ENCODE data around the gene FXR1.
"Not testable (repeated sequence)": the region's sequence is repeated elsewhere in the genome, so short reads cannot be mapped to it uniquely, and the experiment has no call there.

Gene FXR1

DNA sequence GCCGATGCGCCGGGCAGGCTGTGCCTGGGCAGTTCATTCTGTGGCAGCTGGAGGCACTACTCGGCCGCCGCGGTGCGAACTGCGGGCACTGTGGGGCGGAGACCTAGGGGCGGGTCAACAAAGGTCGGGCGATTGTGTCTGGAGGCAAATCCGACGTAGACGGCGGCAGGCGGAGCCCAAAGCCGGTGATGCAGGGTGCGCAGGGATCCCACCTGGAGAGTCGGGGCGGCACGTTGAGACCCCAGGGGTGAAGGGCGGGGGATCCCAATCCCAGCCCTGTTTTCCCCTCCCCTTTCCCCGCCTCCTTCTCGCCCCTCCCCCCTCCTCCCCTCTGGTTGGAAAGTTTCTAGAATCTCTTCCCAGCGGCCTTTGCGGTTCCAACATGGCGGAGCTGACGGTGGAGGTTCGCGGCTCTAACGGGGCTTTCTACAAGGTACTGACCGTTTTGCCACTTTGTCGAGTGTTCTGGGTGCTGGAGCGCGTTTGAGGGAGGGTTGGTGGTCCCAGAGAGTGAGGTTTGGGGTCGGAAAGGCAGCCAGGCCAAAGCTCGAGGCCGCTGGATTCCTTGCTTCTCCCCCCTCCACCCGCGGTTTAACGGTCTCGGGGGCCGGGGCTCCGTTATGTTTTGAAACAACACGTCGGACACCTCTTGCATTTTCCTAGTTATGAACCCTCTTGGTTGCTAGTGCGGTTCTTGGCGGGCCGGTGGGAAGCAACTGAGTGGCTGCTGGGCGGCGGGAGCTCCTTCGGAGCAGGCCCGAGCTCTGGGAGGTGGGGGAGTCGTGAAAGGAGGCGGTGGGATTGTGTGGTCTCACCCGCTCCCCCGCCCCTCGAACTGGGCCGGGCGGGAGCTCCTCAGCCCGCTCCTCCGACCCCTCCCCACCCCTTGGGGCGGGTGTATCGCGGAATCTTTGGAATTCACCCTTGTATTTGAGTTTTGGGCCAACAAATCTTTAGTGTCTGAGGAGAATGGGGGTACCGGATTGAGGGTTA lies at the start of gene FXR1:
Gene FXR1 (plus strand): TSS at position 367 of the 993 bp plus-strand sequence. CDS start 16 bp downstream, at position 383.
- DNase-seq, result peak; percentile 93 to 94

DNA sequence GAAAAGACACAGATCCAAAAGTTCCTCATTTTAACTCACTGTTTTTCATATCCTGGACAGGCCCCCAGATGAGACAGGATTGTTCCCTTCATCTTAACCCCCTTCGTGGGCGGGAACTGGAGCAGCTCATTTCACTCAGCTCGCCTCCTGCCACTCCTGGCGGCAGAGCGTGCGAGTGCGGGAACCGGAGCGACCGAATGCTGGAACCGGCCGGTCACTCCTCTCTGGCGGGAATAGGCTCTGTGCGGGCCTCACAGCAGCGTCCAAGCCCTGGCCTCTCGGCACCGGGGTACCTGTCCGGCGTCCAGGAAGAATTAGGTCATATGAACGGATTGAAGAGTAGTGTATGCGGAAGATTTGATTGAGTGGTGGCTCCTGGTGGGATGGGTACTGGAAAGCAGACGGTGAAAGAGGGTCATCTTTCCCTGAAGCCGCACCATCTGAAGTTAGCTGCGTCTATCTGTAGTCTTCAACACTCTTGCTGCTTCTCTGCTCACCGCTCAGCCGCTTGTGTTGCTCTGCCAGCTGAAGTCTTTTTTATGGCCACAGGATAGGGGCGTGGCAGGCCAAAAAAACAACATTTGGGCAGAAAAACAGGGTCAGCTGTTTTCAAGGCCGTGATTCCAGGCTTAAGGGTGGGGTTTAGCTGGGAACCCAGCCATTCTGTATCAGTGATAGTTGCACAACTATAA lies 42.3 kb upstream of the FXR1 start:
- no peak for DNase-seq

DNA sequence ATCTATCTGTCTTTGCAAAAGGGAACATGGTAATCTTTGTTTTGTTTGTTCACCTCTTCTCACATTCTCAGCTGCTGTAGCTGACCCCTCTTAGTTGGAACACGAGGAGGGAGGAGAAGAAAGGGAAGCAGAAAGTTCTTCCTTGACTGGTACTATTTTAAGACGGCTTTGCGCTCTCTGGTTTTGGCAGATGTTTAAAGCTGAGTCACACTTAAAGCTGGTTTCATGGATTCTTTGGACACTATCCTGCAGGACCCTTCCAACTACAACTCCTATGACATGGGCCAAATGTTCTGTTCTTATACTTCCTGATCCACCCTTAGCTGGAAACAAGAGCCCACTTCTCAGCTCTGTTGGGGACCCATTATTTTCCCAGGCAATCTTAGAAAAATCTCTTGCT lies 40.6 kb upstream of the FXR1 start:
- DNase-seq, result no peak

DNA sequence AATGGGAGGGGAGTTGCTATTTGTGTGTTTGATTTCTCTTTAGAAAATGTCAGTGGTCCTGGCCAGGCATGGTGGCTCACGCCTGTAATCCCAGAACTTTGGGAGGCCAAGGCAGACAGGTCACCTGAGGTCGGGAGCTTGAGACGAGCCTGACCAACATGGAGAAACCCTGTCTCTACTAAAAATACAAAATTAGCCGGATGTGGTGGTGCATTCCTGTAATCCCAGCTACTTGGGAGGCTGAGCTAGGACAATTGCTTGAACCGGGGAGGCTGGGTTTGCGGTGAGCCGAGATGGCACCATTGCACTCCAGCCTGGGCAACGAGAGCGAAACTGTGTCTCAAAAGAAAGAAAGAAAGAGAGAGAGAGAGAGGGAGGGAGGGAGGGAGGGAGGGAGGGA lies 40.0 kb upstream of the FXR1 start:
- not testable (repeated sequence) for DNase-seq

DNA sequence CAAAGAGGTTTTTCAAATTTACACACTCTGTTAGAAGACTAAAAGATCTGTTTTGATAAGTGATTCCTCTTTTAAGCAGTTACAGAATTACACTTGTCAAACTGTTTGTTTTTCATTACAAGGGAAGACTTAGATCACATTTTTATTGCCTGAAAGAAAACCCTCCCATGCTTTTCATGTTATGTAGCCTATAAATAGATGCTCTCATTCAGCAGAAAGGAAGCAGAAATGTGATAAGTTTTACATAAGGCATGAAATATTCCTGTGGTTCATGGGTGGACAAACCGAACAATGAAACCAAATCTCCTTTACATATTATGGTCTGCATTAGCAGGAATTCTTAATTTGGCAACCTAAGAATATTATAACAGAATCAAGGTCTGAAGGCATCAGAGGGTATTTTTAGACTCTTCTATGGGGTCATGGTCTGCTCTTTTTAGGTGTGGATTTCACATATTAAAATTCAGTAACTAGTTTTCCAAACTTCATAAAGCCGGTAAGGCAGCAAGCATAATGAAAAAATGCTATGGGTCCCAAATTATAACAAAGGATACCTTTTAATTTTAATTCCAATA lies 37.3 kb upstream of the FXR1 start:
- no peak for DNase-seq

DNA sequence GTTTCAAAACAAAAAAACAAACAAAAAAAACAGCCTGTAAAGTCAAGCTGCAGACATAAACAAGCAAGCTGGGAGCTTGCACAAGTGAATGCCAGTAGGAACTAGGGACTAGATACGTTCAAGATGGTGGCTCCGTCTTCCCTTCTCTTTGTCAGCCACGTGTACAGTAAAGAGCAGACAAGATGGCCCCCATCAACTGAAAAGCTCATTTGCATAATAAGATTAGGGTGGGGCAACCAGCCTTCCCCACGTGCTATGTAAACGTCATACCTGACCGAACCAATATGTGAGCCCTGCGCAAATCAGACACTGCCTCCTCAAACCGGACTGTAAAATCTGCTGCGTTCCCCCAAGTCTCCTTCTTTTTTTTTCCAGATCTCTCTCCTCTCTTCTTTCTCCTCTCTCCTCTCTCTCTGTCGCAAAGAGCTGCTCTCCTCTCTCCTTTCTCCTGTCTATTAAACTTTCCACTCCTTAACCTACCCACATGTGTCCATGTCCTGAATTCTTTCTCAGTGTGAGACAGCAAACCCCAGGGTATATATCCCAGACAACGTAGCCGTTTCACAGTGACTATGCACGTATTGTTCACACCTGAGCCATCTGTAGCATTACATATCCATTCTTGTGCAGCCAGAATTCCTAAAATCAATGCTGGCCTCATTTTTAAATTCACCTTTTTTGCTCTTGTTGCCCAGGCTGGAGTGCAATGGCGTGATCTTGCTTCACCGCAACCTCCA lies 31.2 kb upstream of the FXR1 start:
- DNase-seq, result no peak

DNA sequence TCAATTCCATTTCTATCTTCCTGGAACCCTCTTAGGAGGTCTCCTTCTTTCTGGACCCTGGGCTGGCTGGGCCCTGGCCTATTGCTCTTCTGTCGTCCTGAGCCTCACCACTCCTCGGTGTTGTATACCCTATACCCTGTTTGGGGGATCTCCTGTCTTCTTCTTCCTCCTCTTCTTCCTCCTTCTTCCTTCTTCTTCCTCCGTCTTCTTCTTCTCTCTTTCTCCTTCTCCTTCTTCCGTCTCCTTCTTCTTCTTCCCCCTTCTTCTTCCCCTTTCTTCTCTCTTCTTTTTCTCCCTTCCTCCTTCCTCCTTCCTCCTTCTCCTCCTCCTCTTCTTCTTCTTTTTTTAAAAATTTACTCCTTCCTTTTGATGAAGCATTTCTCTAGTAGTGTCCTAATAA lies 30.4 kb upstream of the FXR1 start:
- no peak for DNase-seq

DNA sequence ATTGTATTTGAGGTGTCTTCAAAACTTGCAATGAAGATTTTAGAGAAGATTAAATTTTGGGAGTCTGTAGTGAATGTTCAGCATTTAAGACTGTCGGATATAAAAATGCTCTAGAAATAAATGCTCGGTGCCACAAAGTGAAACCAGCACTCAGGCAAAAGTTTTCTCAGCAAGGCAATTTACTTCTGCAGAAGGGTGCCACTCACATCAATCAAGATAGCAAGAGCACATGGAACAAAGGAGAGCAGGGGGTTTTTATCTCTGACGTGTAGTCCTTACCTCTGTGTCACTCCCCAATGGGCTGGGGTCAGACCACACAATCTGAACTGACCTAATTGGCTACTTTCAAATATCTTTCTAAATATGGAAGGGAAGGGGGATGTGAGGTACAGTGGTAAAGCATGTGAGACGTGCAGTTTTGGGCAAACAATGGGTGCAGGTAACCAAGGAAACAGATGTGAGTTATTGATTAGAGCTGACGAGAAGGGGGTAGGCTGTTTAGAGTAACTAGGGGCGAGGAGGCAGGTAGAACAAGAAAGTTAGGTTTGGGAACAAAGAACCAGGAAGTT lies 23.4 kb upstream of the FXR1 start:
- no peak for DNase-seq

DNA sequence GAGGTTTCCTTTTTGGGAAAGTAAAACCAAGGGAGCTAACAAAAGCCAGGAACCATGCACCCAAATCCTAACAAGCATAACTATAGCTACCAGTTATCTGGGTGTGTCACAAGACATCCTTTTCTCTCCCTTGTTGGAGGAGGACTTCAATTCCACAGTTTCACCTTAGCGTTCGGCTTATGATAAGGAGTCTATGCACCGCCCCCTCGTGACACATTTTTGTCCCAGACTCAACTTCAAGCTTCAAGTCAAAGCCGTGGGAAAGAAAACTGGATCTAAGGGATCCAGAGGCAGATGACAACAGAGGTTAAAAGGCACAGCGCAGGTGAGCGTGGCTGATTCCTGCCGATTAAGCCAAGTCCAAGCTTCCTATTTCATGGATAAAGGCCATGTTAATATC lies 13.9 kb upstream of the FXR1 start:
- DNase-seq, result no peak

DNA sequence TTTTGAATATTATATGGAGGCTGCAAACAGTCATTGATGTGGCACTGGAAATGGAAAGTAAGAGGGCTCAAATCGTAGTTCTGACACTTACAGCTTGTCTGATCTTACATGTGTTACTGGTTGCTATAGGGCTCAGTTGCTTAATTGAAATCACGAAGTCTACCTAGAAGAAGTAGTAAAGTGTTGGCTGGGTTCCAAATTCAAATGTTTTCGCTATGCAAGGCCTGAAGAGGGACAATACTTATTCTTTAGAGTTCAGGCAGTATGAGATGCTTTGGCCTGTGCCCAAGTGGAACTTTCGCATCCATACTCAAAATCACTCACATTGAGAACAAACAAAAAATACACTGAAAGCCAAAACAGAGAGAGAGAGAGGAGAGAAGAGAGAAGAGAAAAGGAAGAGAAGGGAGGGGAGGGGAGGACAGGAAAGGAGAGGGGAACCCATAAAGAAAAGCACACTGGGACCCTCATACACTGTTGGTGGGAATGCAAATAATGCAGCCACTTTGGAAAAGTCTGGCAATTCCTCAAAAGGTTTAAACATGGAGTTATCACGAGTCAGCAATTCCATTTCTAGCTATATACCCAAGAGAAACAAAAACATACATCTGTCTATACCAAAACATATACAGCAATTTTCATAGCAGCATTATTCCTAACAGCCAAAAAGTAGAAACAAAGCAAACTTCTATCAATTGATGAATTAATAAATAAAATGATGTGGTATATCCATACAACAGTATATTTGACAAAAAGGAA lies 2.9 kb upstream of the FXR1 start:
- no peak for DNase-seq

DNA sequence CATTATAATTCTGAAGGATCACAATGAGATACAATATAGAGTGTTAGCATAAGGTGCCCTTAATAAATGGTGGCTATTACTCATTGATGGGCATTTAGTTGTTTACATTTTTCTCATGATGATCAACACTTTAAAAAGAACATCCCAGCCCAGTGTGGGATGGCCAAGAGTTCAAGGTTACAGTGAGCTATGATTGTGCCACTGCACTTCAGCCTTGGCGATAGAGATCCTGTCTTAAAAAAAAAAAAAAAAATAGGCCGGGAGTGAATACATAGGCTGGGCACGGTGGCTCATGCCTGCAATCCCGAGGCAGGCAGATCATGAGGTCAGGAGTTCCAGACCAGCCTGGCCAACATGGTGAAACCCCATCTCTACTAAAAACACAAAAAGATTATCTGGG lies 1.6 kb upstream of the FXR1 start:
- no peak for DNase-seq

DNA sequence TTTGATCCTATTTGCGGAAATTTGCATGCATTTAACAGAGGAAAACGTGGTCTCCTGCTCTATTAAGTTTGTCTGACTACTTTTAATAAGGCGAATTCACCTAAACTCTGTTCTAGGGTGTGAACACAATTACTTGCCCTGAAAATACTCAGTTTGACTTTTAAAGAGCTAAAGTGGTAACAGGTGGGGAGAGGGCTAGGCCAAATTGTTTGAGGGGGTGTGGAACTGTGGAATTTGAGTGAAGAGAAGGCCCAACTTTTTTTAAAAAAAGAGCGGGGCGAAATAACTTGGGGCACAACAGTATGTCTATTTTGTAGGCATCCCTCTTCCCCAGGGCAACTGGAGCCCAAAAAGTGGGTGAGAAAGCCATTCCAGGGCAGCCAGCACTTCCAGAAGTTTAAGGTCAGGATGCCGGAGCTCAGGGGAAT lies 580 bp upstream of the FXR1 start:
- no peak for DNase-seq

DNA sequence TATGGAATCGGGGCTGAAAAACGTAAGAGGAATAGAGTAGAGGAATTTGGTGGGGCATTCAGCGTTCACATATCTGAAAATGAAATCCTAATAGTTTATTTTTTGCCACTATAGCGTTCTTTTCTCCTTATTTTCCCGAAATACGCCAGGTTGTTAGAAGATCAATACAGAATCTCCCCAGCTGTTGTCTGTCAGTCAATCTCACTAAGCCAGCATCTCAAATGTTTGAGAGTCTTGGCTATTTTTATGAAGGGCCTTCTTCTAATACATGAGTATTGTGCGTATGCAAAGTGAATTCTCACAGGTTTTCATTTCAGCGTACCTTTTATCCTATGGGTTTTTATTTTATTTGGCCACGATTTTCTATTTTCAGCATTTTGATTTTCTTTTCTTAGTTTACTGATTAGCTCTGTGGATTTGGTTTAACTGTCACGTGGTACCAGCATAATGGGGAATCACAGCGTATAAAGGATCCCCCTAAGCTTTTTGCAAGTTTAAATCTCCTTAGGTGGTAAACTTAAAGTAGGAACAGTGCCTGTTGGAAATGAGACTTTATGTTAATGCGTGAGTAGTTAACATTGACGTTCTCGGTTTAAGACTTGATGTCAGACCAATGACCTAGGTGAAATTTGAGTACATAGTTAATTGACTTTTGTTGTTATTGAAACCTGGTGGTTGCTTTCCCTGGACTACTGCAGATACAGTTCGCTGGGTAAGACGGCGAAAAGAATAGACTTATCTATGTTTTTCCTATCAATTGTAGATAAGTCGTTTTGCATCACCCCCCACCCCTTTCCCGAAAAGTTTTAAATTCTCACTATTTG lies 1.3 kb downstream of the FXR1 start:
- no peak for DNase-seq

DNA sequence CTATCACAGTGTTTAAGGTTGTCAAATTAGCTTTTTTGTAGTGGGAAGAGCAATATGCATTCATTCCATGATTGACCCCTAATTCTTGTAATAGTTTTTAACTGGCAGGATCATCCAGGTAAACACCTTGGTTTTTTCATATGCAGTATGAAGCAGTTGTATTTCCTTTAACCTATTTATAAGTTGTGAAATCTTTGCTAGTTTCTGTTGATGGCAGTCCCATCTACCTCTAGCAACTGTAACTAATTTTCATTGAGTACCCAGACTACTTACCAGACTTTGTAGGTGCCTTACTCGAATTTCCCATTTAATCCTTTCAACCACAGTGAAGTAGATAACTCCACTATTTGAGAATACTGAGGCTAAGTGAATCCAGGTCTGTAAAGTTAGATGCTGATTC lies 6.1 kb downstream of the FXR1 start:
- no peak for DNase-seq

DNA sequence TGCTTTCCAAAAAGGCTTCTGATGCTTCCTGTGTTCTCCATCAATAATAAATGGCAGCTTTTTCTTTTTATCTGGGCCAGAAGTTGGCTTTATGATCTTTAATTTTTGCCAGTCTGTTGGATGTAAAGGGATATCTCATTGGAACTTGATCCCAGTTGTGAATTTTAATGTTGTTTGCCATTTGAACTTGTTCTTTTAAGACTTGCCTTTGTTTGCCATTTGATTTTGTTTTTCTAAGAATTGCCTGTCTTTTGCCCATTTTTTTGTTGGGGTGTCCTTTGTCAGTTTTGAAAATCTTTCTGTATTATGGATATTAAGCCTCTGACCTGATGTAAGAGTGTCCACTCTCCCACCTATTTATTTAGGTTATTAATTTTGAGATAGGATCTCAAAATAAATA lies 9.8 kb downstream of the FXR1 start:
- no peak for DNase-seq

DNA sequence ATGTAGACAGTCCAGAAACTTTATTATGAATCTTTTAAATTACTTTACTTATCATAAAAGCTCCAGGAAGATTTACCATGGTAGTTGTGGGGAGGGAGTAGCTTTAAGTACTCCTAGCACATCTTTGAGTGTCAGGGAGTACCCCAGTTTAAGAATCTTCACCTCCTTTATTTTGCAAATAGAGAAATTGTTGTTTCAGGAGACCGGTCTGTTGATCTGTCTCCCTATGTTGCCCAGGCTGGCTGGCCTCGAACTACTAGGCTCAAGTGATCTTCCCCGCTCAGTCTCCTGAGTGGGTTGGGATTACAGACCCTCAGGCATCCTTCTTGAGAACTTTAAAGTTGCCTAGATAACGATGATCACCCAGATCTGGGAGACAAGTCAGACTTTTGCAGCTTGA lies 11.1 kb downstream of the FXR1 start:
- no peak for DNase-seq

DNA sequence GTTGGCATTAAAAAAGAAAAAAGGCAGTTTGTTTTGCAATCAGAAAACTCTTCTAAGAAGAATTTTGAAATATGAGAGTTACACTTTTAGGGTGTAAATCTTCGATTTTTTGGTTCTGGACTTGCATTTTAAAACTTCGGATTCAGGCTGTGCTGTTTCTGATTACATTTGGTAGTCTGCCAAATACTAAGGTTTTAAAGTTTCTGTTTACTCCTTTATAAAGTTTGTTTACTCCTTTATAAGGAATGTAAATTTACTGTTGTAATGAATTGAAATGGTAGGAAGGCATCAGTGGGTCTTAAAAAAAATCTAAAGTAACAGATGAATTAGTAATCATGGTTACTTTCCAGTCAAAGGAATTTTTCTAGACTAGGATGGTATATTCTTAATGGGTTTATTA lies 14.1 kb downstream of the FXR1 start:
- no peak for DNase-seq

DNA sequence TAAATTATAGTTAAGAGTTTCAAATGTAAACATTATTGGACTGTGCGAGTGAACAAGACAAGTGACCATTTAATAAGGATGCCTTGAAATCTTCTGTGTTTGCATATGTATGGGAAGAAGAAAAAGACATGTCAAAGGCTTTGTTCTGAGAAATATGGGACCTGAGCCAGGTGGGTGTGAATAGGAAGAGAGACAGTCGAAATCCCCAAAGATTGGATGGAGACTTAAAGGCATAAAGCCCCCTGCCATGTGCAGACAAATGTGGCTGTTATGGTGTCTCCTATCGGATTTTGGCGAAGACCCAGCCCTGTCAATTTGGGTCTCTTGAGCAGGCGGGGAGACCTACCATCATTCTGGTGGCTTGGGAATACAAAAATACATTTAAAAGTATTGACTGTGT lies 16.9 kb downstream of the FXR1 start:
- DNase-seq, result no peak

DNA sequence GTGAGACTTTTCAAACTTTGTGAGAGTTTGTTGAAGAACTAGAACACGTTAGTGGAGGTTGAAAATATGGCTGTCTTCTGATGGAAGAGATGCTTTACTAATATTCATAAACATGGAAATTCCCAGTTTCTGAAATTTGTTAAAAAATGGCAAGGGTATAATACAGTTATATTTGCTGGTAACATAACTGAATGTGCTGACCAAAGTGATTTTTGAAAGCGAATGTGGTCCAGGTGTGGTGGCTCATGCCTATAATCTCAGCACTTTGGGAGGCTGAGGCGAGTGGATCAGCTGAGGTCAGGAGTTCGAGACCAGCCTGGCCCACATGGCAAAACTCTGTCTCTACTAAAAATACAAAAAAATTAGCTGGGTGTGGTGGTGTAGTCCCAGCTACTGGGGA lies 18.1 kb downstream of the FXR1 start:
- DNase-seq, result no peak

DNA sequence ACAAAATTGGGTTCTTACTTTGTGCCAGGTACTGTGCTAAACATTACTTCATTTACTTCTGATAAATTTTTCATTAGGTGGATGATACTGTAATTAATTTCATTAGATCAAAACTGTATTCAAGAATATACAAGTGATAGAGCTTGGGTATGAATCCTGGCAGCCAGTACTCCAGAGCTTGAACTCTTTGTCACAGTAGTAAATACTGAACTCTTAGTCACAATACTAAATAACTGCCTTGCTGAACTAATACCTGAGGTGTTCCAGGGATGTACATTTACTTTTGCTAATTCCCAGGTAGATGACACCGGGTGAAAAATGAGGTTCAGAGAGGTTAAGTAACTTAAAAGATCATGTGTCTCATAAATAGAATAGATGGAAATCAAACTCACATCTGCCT lies 20.3 kb downstream of the FXR1 start:
- no peak for DNase-seq

DNA sequence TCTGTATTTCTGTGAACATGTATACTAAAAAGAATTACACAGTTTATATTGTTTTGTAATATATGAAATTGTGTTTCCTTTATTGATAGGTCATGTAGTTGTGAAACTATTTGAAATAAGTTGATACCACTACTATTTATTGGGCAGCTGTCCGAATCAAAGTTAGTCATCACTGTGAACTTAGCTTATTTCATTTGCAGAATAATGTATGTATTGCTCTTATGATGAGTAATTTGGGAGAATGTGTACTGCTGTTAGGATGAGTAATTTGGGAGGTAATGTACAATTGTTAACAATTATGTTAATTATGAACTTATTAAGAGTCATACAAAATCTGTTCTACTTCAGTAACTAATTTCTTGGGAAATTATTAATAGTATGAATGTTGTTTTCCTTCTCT lies 22.2 kb downstream of the FXR1 start:
- DNase-seq, result no peak

Data from activated CD4-positive, alpha-beta T cell treated with anti-CD3 and anti-CD28 coated beads, Interleukin-2, amount 50 U/mL, for 48 hours (primary cell).